A549 (cell line): ENCODE results near the gene THTPA. TPM values are rescaled to one million over a fixed set of nuclear protein-coding genes. Genes with fewer than 3 reads are reported as not detected.

Source experiments
- ATAC-seq, 2 experiments: fragments of 200-7000 bp in 1 of 2; fragments of >200 bp in 1 of 2; cut with Nextera tagmentation in 1 of 2; cut with Tn5 transposase in 1 of 2; 3 replicates each; pipeline versions ENCODE4 v1.8.0 to v1.9.1; 2018 to 2020; ENCODE audit warnings: mild to moderate bottlenecking in 1 of 2, moderate library complexity in 1 of 2
- CTCF ChIA-PET: fragments of 300-600 bp; sonication (Branson Sonifier 250); formaldehyde crosslinking; extraction: SDS; loops from one replicate; lab custom pipeline; 2021; ENCODE audit warnings: antibody characterized with exemption, inconsistent platforms; lab: Yijun Ruan, JAX
- POLR2A ChIA-PET: fragments of 350-600 bp; formaldehyde crosslinking; extraction: SDS; loops from one replicate; lab custom pipeline; 2021; ENCODE audit warnings: antibody characterized with exemption, inconsistent platforms; lab: Yijun Ruan, JAX
- DNase-seq, 2 experiments: peaks; one replicate each; pipeline versions ENCODE4 v3.0.0 to v3.0.0-alpha.2; 2011 to 2016; ENCODE audit warnings: low read depth in 1 of 2, low spot score in 1 of 2
- FAIRE-seq: peaks from 2 replicates; lab custom pipeline; 2011; peaks lifted over from hg19 to GRCh38; lab: Jason Lieb, UNC
- H3K27ac ChIP-seq, 2 experiments: fragments of >200 bp; sonication (Bioruptor Twin); formaldehyde crosslinking; 3 replicates each; pipeline ENCODE4 v1.5.1; 2016 to 2017
- H3K4me1 ChIP-seq: fragments of >200 bp; sonication (Bioruptor Twin); formaldehyde crosslinking; 3 replicates; pipeline ENCODE4 v1.6.1; 2016
- H3K4me2 ChIP-seq: fragments of >200 bp; sonication (Bioruptor Twin); formaldehyde crosslinking; 3 replicates; pipeline ENCODE4 v1.6.1; 2016
- H3K4me3 ChIP-seq: fragments of >200 bp; sonication (Bioruptor Twin); formaldehyde crosslinking; 3 replicates; pipeline ENCODE4 v1.5.1; 2016
- H3K9me3 ChIP-seq: fragments of >200 bp; sonication (Bioruptor Twin); formaldehyde crosslinking; 3 replicates; pipeline ENCODE4 v1.6.1; 2016
- BCL3 ChIP-seq: fragments of >200 bp; sonication (Bioruptor Twin); formaldehyde crosslinking; IDR thresholded peaks from 3 replicates; pipeline ENCODE4 v1.6.1; 2016
- BHLHE40 ChIP-seq: IDR thresholded peaks from 2 replicates; pipeline ENCODE4 v1.6.1; 2012; ENCODE audit warnings: low read depth, low read length, inconsistent platforms
- CEBPB ChIP-seq, 2 experiments: fragments of >200 bp in 1 of 2; sonication (Bioruptor Twin) in 1 of 2; formaldehyde crosslinking in 1 of 2; IDR thresholded peaks; 2 replicates each; pipeline ENCODE4 v1.6.1; 2012 to 2016
- CHD2 ChIP-seq: fragments of 150-350 bp; IDR thresholded peaks from 2 replicates; pipeline ENCODE4 v1.6.1; 2014; ENCODE audit warnings: low read length; ENCODE audit not compliant: partially characterized antibody
- E2F6 ChIP-seq: IDR thresholded peaks from 2 replicates; pipeline ENCODE4 v1.6.1; 2012; ENCODE audit warnings: low read depth, borderline replicate concordance
- EHF ChIP-seq: fragments of 250-450 bp; sonication (Bioruptor Pico); IDR thresholded peaks from 2 replicates; pipeline ENCODE4 v1.5.0; 2020; ENCODE audit warnings: mild to moderate bottlenecking
- EP300 ChIP-seq, 2 experiments: fragments of >200 bp; sonication (Bioruptor Twin); formaldehyde crosslinking; IDR thresholded peaks; 2 replicates in 1 of 2; 3 replicates in 1 of 2; pipeline ENCODE4 v1.6.1; 2016 to 2017
- FOSB ChIP-seq: fragments of 250-450 bp; sonication (Bioruptor Pico); IDR thresholded peaks from 2 replicates; pipeline ENCODE4 v1.5.0; 2020; ENCODE audit warnings: mild to moderate bottlenecking, moderate library complexity
- FOSL2 ChIP-seq, 2 experiments: fragments of 450-650 bp in 1 of 2; fragments of >200 bp in 1 of 2; sonication (Bioruptor Twin) in 1 of 2; formaldehyde crosslinking; IDR thresholded peaks; 2 replicates each; pipeline versions ENCODE4 v1.5.0 to v1.6.1; 2016 to 2020; ENCODE audit warnings: mild to moderate bottlenecking in 1 of 2, moderate library complexity in 1 of 2
- GATA3 ChIP-seq: IDR thresholded peaks from 2 replicates; pipeline ENCODE4 v1.6.1; 2012; ENCODE audit warnings: borderline replicate concordance
- HES2 ChIP-seq: fragments of >200 bp; sonication (Bioruptor Twin); formaldehyde crosslinking; IDR thresholded peaks from 2 replicates; pipeline ENCODE4 v1.6.1; 2016
- HMGXB4 ChIP-seq: fragments of 250-450 bp; sonication (Bioruptor Pico); IDR thresholded peaks from 2 replicates; pipeline ENCODE4 v1.5.0; 2021; ENCODE audit warnings: mild to moderate bottlenecking, moderate library complexity, borderline replicate concordance
- JUNB ChIP-seq: fragments of >200 bp; sonication (Bioruptor Twin); formaldehyde crosslinking; IDR thresholded peaks from 2 replicates; pipeline ENCODE4 v1.6.1; 2016
- KDM1A ChIP-seq: fragments of 200-600 bp; sonication (generic); IDR thresholded peaks from 2 replicates; pipeline ENCODE4 v1.6.1; 2016; ENCODE audit warnings: low read depth, mild to moderate bottlenecking
- MAFK ChIP-seq: fragments of 450-650 bp; IDR thresholded peaks from 2 replicates; pipeline ENCODE4 v1.6.1; 2014; ENCODE audit not compliant: partially characterized antibody
- MAZ ChIP-seq: fragments of 150-350 bp; IDR thresholded peaks from 2 replicates; pipeline ENCODE4 v1.6.1; 2014; ENCODE audit warnings: antibody characterized with exemption, low read depth, low read length, borderline replicate concordance
- NR3C1 ChIP-seq: fragments of >200 bp; sonication (Bioruptor Twin); formaldehyde crosslinking; IDR thresholded peaks from 3 replicates; pipeline ENCODE4 v1.6.1; 2017
- RCOR1 ChIP-seq: fragments of 150-350 bp; IDR thresholded peaks from 2 replicates; pipeline ENCODE4 v1.6.1; 2014; ENCODE audit warnings: antibody characterized with exemption, low read length, low read depth
- RFX5 ChIP-seq: fragments of 450-650 bp; IDR thresholded peaks from 2 replicates; pipeline ENCODE4 v1.7.1; 2014; ENCODE audit warnings: antibody characterized with exemption, mild to moderate bottlenecking, moderate library complexity
- RNF2 ChIP-seq: fragments of 200-600 bp; sonication (generic); IDR thresholded peaks from 2 replicates; pipeline ENCODE4 v1.6.1; 2016; ENCODE audit warnings: low read depth, mild to moderate bottlenecking, antibody characterized with exemption, moderate library complexity, borderline replicate concordance
- SMC3 ChIP-seq: fragments of >200 bp; sonication (Bioruptor Twin); formaldehyde crosslinking; IDR thresholded peaks from 3 replicates; pipeline ENCODE4 v1.6.1; 2018; ENCODE audit warnings: inconsistent platforms
- SREBF2 ChIP-seq: fragments of 450-650 bp; IDR thresholded peaks from 2 replicates; pipeline ENCODE4 v1.6.1; 2014; ENCODE audit warnings: mild to moderate bottlenecking, moderate library complexity
- TFCP2L1 ChIP-seq: fragments of 250-450 bp; sonication (Bioruptor Pico); IDR thresholded peaks from 2 replicates; pipeline ENCODE4 v1.5.0; 2021; ENCODE audit warnings: mild to moderate bottlenecking
- TP53 ChIP-seq: fragments of 250-450 bp; sonication (Bioruptor Pico); IDR thresholded peaks from 2 replicates; pipeline ENCODE4 v1.5.0; 2021; ENCODE audit warnings: mild to moderate bottlenecking, moderate library complexity
- ZFP36 ChIP-seq: fragments of 450-650 bp; IDR thresholded peaks from 2 replicates; pipeline ENCODE4 v1.6.1; 2014; ENCODE audit warnings: borderline replicate concordance; ENCODE audit not compliant: partially characterized antibody
- WGBS: methylation state at CpG from one replicate; pipeline ENCODE4 v1.1.6; 2017; ENCODE audit errors: missing lambda C conversion rate; 5-methylcytosine and 5-hydroxymethylcytosine counted together
- polyA plus RNA-seq, 4 experiments: library from polyadenylated mRNA; depleted of rRNA in 3 of 4; stranded (reverse); fragments of >200 nt; fragmentation: RNase III in 1 of 4; extraction: RNeasy Plus Mini Kit Qiagen cat#74134 plus additional on column Dnase treatment in 1 of 4; gene quantifications; 2 replicates in 3 of 4; 3 replicates in 1 of 4; pipeline ENCODE4 v1.2.3, GENCODE V29; 2011 to 2017

The THTPA gene
- polyA plus RNA-seq, 2 of the 4 experiments (the other 2 are of a cell fraction) = 8.1 to 23.9 TPM

GRCh38 chr14:23600322-23600707, 44.2 kb downstream of the THTPA start:
- TF ChIP-seq GATA3 (no peak), BHLHE40 (no peak), SMC3 (no peak), EP300 (IDR thresholded peaks at IDR 0.05) (no peak), MAZ (no peak), HMGXB4 (no peak), TFCP2L1 (CRISPR knock-in tag) (no peak), EHF (CRISPR knock-in tag) (no peak), NR3C1 (no peak), ZFP36 (no peak), FOSL2 (IDR thresholded peaks at IDR 0.05) (no peak), FOSL2 (CRISPR knock-in tag; IDR thresholded peaks at IDR 0.05) (no peak), HES2 (no peak), TP53 (CRISPR knock-in tag) (no peak), CEBPB (IDR thresholded peaks at IDR 0.05) (no peak), KDM1A (no peak), RFX5 (no peak)
- FAIRE-seq = no peak
- CTCF ChIA-PET = interaction anchor here (1.3 kb wide), 1 partner anchor 11 kb away, joined by 4 read pairs; no protein-coding TSS in a partner anchor

GRCh38 chr14:23600806-23601205, 44.7 kb downstream of the THTPA start:
- 62% methylated on average over 1 of the region's 1 CpG for WGBS
- ChIA-PET POLR2A (no interaction called here), CTCF (interaction anchor here (1.3 kb wide), 1 partner anchor 12 kb away, joined by 4 read pairs; no protein-coding TSS in a partner anchor)
- ATAC-seq (no peak), FAIRE-seq (no peak), DNase-seq (no peak)
- no peaks in the 10 kb centered on the region for H3K4me1 ChIP-seq
- no peaks in the 10 kb centered on the region for H3K9me3 ChIP-seq
- H3K4me3 ChIP-seq = no peak overlapping the region
- TF ChIP-seq JUNB (no peak), MAFK (no peak), RNF2 (no peak), EHF (CRISPR knock-in tag) (no peak), CHD2 (no peak), SMC3 (no peak), MAZ (no peak), E2F6 (no peak), SREBF2 (no peak), FOSL2 (IDR thresholded peaks at IDR 0.05) (no peak), FOSL2 (CRISPR knock-in tag; IDR thresholded peaks at IDR 0.05) (no peak), FOSB (CRISPR knock-in tag) (no peak), RCOR1 (no peak), BCL3 (no peak), KDM1A (no peak)
- H3K27ac ChIP-seq = no peak overlapping the region
- H3K4me2 ChIP-seq = no peak overlapping the region

More at GRCh38 chr14:23600322-23600707, 44.2 kb downstream of the THTPA start:
- no peak overlapping the region for H3K27ac ChIP-seq
- H3K9me3 ChIP-seq = no peaks in the 10 kb centered on the region
- DNase-seq (no peak), ATAC-seq (no peak)
- no peaks in the 10 kb centered on the region for H3K4me1 ChIP-seq
- POLR2A ChIA-PET = no interaction called here
- WGBS = 42% methylated on average over 2 of the region's 2 CpGs
- H3K4me3 ChIP-seq = no peak overlapping the region
- no peak overlapping the region for H3K4me2 ChIP-seq
